Breast epithelium (tissue), 4 donors: Measurements from ENCODE around the gene WWC1. TPM values are rescaled to one million over a fixed set of nuclear protein-coding genes. Genes with fewer than 3 reads are reported as not detected.

ENCODE experiments used
- DNase-seq, 2 donors: peaks; one replicate each; pipeline ENCODE4 v3.0.0-alpha.2; 2019; ENCODE audit warnings: low spot score in 2 of 2
- H3K27ac ChIP-seq, 2 donors: fragments of 200-600 bp; sonication (generic) in 1 of 2; one replicate each; pipeline ENCODE4 v1.5.1; 2016 to 2019; ENCODE audit warnings: mild to moderate bottlenecking in 1 of 2
- H3K27me3 ChIP-seq, 2 donors: fragments of 200-600 bp; sonication (generic) in 1 of 2; one replicate each; pipeline versions ENCODE4 v1.5.1 to v1.6.0; 2017 to 2019; ENCODE audit warnings: control low read depth in 1 of 2, mild to moderate bottlenecking in 1 of 2
- H3K36me3 ChIP-seq: fragments of 200-600 bp; one replicate; pipeline ENCODE4 v1.5.1; 2019
- H3K4me1 ChIP-seq, 2 donors: fragments of 200-600 bp; sonication (generic); one replicate each; pipeline ENCODE4 v1.5.1; 2016 to 2019; ENCODE audit warnings: control low read depth in 1 of 2
- H3K4me3 ChIP-seq, 3 donors: fragments of 200-600 bp; sonication (generic); 1 replicate in 2 of 3; 2 replicates in 1 of 3; pipeline ENCODE4 v1.5.1; 2016 to 2019; ENCODE audit warnings: mild to moderate bottlenecking in 3 of 3, moderate library complexity in 2 of 3
- H3K9me3 ChIP-seq, 2 donors: fragments of 200-600 bp; sonication (generic) in 1 of 2; one replicate each; pipeline ENCODE4 v1.5.1; 2016 to 2019; ENCODE audit warnings: control low read depth in 1 of 2
- POLR2A ChIP-seq: fragments of 450-650 bp; IDR thresholded peaks from one replicate; pipeline ENCODE4 v1.6.1; 2016; ENCODE audit warnings: antibody characterized with exemption, mild to moderate bottlenecking, moderate library complexity
- POLR2AphosphoS5 ChIP-seq, 3 donors: sonication (generic); formaldehyde crosslinking; IDR thresholded peaks; one replicate each; pipeline ENCODE4 v1.6.1; 2017; ENCODE audit warnings: antibody characterized with exemption in 3 of 3
- intact Hi-C: fragments of 100-400 bp; cut with DNase I; formaldehyde crosslinking; loops from one replicate; pipeline ENCODE4 v1.15.1; 2023; ENCODE audit warnings: low total_unique reads
- total RNA-seq, 3 donors: library from RNA; depleted of rRNA; stranded (reverse); fragments of >200 nt; gene quantifications; one replicate each; pipeline ENCODE4 v1.1.0, GENCODE V29; 2016
- TF ChIP-seq, protein P1 (sequence below), 3 donors: fragments of 450-650 bp; IDR thresholded peaks; one replicate each; pipeline ENCODE4 v1.5.1; 2016 to 2017; ENCODE audit warnings: antibody characterized with exemption in 3 of 3, mild to moderate bottlenecking in 3 of 3, moderate library complexity in 3 of 3

The WWC1 gene
- total RNA-seq, 3 donors from 2014 or later: 0.96 to 59.9 (median 59.6) TPM

DNA sequence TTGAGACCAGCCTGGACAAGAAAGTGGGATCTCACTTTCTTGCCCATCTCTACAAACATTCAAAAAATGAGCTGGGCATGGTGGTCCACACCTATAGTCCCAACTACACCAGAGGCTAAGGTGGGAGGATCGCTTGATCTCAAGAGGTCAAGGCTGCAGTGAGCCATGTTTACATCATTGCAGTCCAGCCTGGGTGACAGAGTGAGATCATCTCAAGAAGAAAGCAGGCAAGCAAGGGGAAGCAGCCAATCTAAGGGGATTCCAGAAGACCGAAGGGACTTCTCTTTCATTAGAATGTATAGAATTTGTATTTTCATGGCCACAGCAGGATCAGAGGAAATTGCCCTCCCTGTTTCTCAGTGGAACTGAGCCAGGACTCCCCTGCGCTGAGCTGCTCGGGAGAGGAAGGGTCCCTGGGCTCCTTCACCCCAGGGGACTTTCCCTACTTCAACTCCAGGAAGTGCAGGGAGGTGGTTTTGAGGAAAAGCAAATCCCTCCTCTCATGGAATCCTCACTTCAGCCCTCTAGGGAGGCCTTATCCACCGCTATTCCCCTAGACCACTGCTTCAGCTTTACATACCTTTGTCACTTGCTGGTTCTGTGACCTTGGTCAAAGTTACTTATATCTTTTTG, 12.1 kb downstream of the WWC1 start:
- no peak overlapping the region for H3K27ac ChIP-seq
- H3K27me3 ChIP-seq: no peaks in the 10 kb centered on the region
- no peak for DNase-seq
- intact Hi-C loops: no loop called here
- no peaks in the 10 kb centered on the region for H3K36me3 ChIP-seq
- no peaks in the 10 kb centered on the region for H3K9me3 ChIP-seq
- H3K4me1 ChIP-seq: no peaks in the 10 kb centered on the region
- TF ChIP-seq POLR2A (no peak), POLR2AphosphoS5 (IDR thresholded peaks at IDR 0.05) (no peak)
- TF ChIP-seq, protein P1, sequence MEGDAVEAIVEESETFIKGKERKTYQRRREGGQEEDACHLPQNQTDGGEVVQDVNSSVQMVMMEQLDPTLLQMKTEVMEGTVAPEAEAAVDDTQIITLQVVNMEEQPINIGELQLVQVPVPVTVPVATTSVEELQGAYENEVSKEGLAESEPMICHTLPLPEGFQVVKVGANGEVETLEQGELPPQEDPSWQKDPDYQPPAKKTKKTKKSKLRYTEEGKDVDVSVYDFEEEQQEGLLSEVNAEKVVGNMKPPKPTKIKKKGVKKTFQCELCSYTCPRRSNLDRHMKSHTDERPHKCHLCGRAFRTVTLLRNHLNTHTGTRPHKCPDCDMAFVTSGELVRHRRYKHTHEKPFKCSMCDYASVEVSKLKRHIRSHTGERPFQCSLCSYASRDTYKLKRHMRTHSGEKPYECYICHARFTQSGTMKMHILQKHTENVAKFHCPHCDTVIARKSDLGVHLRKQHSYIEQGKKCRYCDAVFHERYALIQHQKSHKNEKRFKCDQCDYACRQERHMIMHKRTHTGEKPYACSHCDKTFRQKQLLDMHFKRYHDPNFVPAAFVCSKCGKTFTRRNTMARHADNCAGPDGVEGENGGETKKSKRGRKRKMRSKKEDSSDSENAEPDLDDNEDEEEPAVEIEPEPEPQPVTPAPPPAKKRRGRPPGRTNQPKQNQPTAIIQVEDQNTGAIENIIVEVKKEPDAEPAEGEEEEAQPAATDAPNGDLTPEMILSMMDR (IDR thresholded peaks at IDR 0.05): no peak
- no peak overlapping the region for H3K4me3 ChIP-seq

DNA sequence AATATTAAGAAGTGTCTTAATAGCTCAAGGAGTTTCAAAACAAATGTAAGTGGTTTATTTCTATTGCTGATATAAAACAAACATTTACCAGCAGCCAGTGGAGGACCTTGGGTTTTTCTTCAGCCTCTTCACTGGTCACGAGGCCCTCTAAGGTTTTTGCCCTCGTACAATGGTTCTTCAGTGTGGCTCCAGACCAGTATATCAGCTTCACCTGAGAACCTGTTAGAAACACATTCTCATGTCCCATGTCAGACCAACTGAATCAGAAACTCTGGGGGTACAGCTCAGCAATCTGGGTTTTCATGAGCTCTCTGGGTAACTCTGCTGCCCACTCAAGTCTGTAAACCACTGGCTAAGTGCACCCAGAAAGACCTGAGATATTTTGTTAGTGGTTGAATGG, 12.9 kb downstream of the WWC1 start:
- Histone ChIP-seq H3K27ac (no peak overlapping the region), H3K9me3 (no peaks in the 10 kb centered on the region), H3K4me3 (no peak overlapping the region), H3K36me3 (no peaks in the 10 kb centered on the region), H3K4me1 (no peaks in the 10 kb centered on the region), H3K27me3 (no peaks in the 10 kb centered on the region)
- DNase-seq: no peak
- intact Hi-C loops: no loop called here
- no peak for TF ChIP-seq POLR2AphosphoS5 (IDR thresholded peaks at IDR 0.05)
- no peak for TF ChIP-seq POLR2A
- TF ChIP-seq, protein P1 (IDR thresholded peaks at IDR 0.05): no peak

DNA sequence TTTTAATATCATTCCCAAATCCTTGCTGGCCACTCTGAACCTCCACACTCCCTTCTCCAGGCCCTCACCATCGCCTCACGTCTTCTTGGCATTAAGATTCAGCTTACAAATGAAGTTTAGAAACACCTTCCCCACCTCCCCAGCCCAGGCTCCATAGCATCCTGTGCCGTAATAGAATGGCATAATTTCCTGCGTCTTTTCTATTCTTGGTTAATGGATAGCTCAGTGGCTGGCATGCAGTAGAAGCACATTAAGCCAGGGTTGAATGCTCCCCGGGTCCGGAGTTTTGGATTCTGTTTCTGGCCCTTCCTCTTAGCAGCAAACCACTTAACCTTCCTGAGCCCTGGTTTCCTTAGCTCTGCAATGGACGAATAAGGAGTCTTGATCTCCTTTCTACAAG, 13.8 kb downstream of the WWC1 start:
- Histone ChIP-seq H3K27ac (no peak overlapping the region), H3K9me3 (no peaks in the 10 kb centered on the region)

DNA sequence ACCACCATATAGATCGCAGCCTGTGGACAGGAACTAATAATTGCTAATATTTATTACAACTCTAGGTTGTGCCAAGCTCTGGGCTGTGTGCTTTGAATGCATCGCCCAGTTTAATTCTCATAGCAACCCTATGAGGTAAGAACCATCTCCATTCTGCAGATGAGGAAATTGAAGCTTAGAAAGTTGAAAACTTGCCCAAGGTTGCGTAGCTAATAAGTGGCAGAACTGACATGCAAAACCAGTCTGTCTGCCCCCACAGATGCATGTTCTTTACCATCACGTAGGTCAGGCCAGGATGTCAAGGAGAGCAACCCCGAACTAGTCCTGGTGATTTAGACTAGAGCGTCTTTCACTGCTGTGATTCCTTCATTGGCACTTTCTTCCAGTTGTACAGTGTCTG, 15.6 kb downstream of the WWC1 start:
- DNase-seq: no peak
- Histone ChIP-seq H3K4me3 (no peak overlapping the region), H3K9me3 (no peaks in the 10 kb centered on the region), H3K27ac (no peak overlapping the region), H3K27me3 (no peaks in the 10 kb centered on the region), H3K36me3 (no peaks in the 10 kb centered on the region), H3K4me1 (no peaks in the 10 kb centered on the region)
- no peak for TF ChIP-seq POLR2AphosphoS5 (IDR thresholded peaks at IDR 0.05)
- TF ChIP-seq, protein P1 (IDR thresholded peaks at IDR 0.05): no peak
- no peak for TF ChIP-seq POLR2A
- intact Hi-C loops: no loop called here

More for the DNA sequence above, 13.8 kb downstream of the WWC1 start:
- DNase-seq: no peak
- Histone ChIP-seq H3K36me3 (no peaks in the 10 kb centered on the region), H3K27me3 (no peaks in the 10 kb centered on the region), H3K4me1 (no peaks in the 10 kb centered on the region), H3K4me3 (no peak overlapping the region)
- intact Hi-C loops: no loop called here
- TF ChIP-seq, protein P1 (IDR thresholded peaks at IDR 0.05): no peak
- TF ChIP-seq POLR2AphosphoS5 (IDR thresholded peaks at IDR 0.05) (no peak), POLR2A (no peak)

DNA sequence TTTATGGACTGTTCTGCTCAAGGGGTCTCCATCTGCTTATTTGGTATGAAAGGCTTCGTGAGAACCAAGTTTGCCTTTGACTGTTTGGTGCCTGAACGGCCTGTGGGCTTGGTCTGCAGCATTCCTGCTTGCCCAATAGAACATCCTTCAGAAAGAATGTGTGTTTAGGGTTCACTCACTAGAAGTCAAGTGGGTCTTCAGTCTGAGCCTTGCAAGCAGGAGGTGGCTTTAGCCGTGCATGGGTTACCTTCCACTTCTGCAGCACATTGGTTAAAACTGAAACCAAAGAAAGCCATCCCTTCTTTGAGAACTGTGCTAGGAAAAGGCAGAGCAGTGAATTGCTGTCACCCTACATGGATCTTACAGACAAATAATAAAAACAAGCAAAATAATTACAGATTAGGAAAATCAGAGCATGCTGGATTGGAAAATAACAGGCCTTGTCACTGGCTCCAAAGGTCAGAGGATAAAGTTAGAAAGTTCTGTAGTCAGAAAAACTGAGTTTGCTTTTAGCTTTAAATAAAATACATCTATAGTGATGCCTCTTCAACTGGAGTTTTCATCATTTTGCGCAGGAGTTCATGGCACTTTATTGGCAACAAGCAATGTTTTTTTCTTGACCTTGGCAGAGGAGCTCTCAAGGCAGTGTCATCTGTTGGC, 16.6 kb downstream of the WWC1 start:
- DNase-seq: no peak
- H3K9me3 ChIP-seq: no peaks in the 10 kb centered on the region
- H3K4me1 ChIP-seq: no peaks in the 10 kb centered on the region
- no peaks in the 10 kb centered on the region for H3K36me3 ChIP-seq
- TF ChIP-seq POLR2AphosphoS5 (IDR thresholded peaks at IDR 0.05): no peak
- TF ChIP-seq, protein P1 (IDR thresholded peaks at IDR 0.05): no peak
- TF ChIP-seq POLR2A: no peak
- H3K4me3 ChIP-seq: no peak overlapping the region
- intact Hi-C loops: no loop called here
- no peak overlapping the region for H3K27ac ChIP-seq
- H3K27me3 ChIP-seq: no peaks in the 10 kb centered on the region
